GM12878 (cell line): ENCODE results near the gene AKTIP. TPM values are rescaled to one million over a fixed set of nuclear protein-coding genes. Genes with fewer than 3 reads are reported as not detected.

Source experiments
- ASH2L ChIP-seq: fragments of 300-600, 200-600 bp; sonication (generic); IDR thresholded peaks from 2 replicates; pipeline ENCODE4 v1.6.1; 2017; ENCODE audit warnings: low read depth, mild to moderate bottlenecking, borderline replicate concordance
- BHLHE40 ChIP-seq, 2 experiments: fragments of 450-650 bp in 1 of 2; IDR thresholded peaks; 2 replicates each; pipeline ENCODE4 v1.6.1; 2011 to 2017; ENCODE audit warnings: low read depth in 2 of 2, borderline replicate concordance in 1 of 2, improper control_type of control experiment in 1 of 2, low read length in 1 of 2, mild to moderate bottlenecking in 1 of 2
- BMI1 ChIP-seq: fragments of 450-650 bp; IDR thresholded peaks from 2 replicates; pipeline ENCODE4 v1.6.1; 2016; ENCODE audit warnings: mild to moderate bottlenecking, moderate library complexity, borderline replicate concordance
- CHD4 ChIP-seq: fragments of 200-600 bp; sonication (generic); IDR thresholded peaks from 2 replicates; pipeline ENCODE4 v1.6.1; 2016; ENCODE audit warnings: mild to moderate bottlenecking
- CREM ChIP-seq: IDR thresholded peaks from 2 replicates; pipeline ENCODE4 v1.6.1; 2014; ENCODE audit warnings: antibody characterized with exemption, low read depth
- CTCF ChIP-seq, 3 experiments: IDR thresholded peaks in 2 of 3; conservative IDR thresholded peaks in 1 of 3; 2 replicates each; pipeline ENCODE4 v1.5.1; 2011; ENCODE audit warnings: low read depth in 3 of 3, low read length in 3 of 3, mild to moderate bottlenecking in 3 of 3, control low read depth in 2 of 3, moderate library complexity in 2 of 3, inconsistent platforms in 1 of 3, mixed read lengths in 1 of 3; ENCODE audit not compliant: control insufficient read depth in 2 of 3, insufficient read depth in 1 of 3; ENCODE audit errors: extremely low read depth in 1 of 3
- E4F1 ChIP-seq: fragments of 450-650 bp; IDR thresholded peaks from 2 replicates; pipeline ENCODE4 v1.6.1; 2018; ENCODE audit warnings: borderline replicate concordance, mild to moderate bottlenecking; ENCODE audit not compliant: partially characterized antibody
- EP300 ChIP-seq, 2 experiments: fragments of 150-350 bp in 1 of 2; IDR thresholded peaks; 2 replicates each; pipeline ENCODE4 v1.6.1; 2011 to 2012; ENCODE audit warnings: low read depth in 2 of 2, low read length in 2 of 2, borderline replicate concordance in 1 of 2, improper control_type of control experiment in 1 of 2, inconsistent platforms in 1 of 2; ENCODE audit not compliant: control insufficient read depth in 1 of 2
- FOXM1 ChIP-seq: IDR thresholded peaks from 2 replicates; pipeline ENCODE4 v1.6.1; 2012; ENCODE audit warnings: low read depth, mild to moderate bottlenecking, inconsistent platforms, low read length, moderate library complexity
- IKZF2 ChIP-seq, 2 experiments: fragments of 450-650 bp; IDR thresholded peaks; 2 replicates each; pipeline ENCODE4 v1.6.1; 2017; ENCODE audit warnings: mild to moderate bottlenecking in 2 of 2, moderate library complexity in 2 of 2
- IRF3 ChIP-seq: fragments of 450-650 bp; IDR thresholded peaks from 2 replicates; pipeline ENCODE4 v1.6.1; 2014; ENCODE audit warnings: mild to moderate bottlenecking
- MLLT1 ChIP-seq: fragments of 450-650 bp; IDR thresholded peaks from 2 replicates; pipeline ENCODE4 v1.6.1; 2016; ENCODE audit warnings: mild to moderate bottlenecking
- MTA2 ChIP-seq: fragments of 450-650 bp; IDR thresholded peaks from 2 replicates; pipeline ENCODE4 v1.6.1; 2016; ENCODE audit warnings: low read depth, mild to moderate bottlenecking, moderate library complexity
- MTA3 ChIP-seq: IDR thresholded peaks from 2 replicates; pipeline ENCODE4 v1.6.1; 2012; ENCODE audit warnings: low read length, inconsistent platforms, borderline replicate concordance
- NFXL1 ChIP-seq: fragments of 450-650 bp; IDR thresholded peaks from 2 replicates; pipeline ENCODE4 v1.6.1; 2017; ENCODE audit warnings: antibody characterized with exemption, mild to moderate bottlenecking, borderline replicate concordance
- NR2C2 ChIP-seq: IDR thresholded peaks from 2 replicates; pipeline ENCODE4 v1.6.1; 2011; ENCODE audit warnings: borderline replicate concordance, low read depth; ENCODE audit not compliant: control insufficient read depth, insufficient read length
- SIX5 ChIP-seq: IDR thresholded peaks from 2 replicates; pipeline ENCODE4 v1.6.1; 2011; ENCODE audit warnings: mild to moderate bottlenecking, low read depth, low read length, moderate library complexity; ENCODE audit not compliant: severe bottlenecking
- SKIL ChIP-seq: fragments of 450-650 bp; IDR thresholded peaks from 2 replicates; pipeline ENCODE4 v1.6.1; 2017; ENCODE audit warnings: mild to moderate bottlenecking, low read depth, inconsistent platforms; ENCODE audit not compliant: poor library complexity, severe bottlenecking
- SMARCA5 ChIP-seq: fragments of 450-650 bp; IDR thresholded peaks from 2 replicates; pipeline ENCODE4 v1.6.1; 2017; ENCODE audit warnings: mild to moderate bottlenecking
- YY1 ChIP-seq: IDR thresholded peaks from 2 replicates; pipeline ENCODE4 v1.6.1; 2011; ENCODE audit warnings: low read depth, mild to moderate bottlenecking, low read length
- ZBED1 ChIP-seq: IDR thresholded peaks from 2 replicates; pipeline ENCODE4 v1.6.1; 2016; ENCODE audit warnings: borderline replicate concordance
- polyA plus RNA-seq, 11 experiments: library from polyadenylated mRNA; depleted of rRNA in 4 of 11; unstranded in 6 of 11; stranded (reverse) in 5 of 11; fragments of >200 nt; fragmentation: Nextera tagmentation in 4 of 11; fragmentation: Illumina TruSeq in 1 of 11; extraction: Ambion mirVana in 4 of 11; extraction: Trizol in 1 of 11; gene quantifications; 1 replicate in 1 of 11; 2 replicates in 10 of 11; pipeline versions ENCODE4 v1.2.1 to v1.2.3, GENCODE V29; 2011 to 2016; ENCODE audit warnings: inconsistent platforms in 2 of 11, missing spikeins in 2 of 11, low read depth in 1 of 11
- total RNA-seq, 4 experiments: library from RNA; depleted of rRNA in 3 of 4; stranded (reverse); fragments of >200 nt in 3 of 4; fragmentation: Illumina TruSeq in 1 of 4; extraction: Trizol in 1 of 4; gene quantifications; 2 replicates each; pipeline versions ENCODE4 v1.2.1 to v1.2.3, GENCODE V29; 2013 to 2021

AKTIP gene
- total and polyA plus RNA-seq, 10 of the 15 experiments (the other 5 are each of a cell fraction or from before 2014, with no cell fraction given) = 11.4 to 22.9 (median 13.6) TPM

GRCh38 chr16:53503270-53503923, 388 bp upstream of the AKTIP start (continued):
- TF ChIP-seq NR2C2 (no peak), CHD4 (no peak), CREM (peak; percentile 93), YY1 (peak; percentile 75), MTA3 (no peak), IKZF2 (IDR thresholded peaks at IDR 0.05) (no peak; a peak in 1 of 4 replicates), E4F1 (no peak), FOXM1 (no peak), SIX5 (no peak), CTCF (IDR thresholded peaks at IDR 0.05 in 2 of 3, conservative IDR thresholded peaks at IDR 0.05 in 1 of 3; ENCODE audit: control insufficient read depth in 2 of 3, extremely low read depth in 1 of 3, insufficient read depth in 1 of 3, low read depth in 3 of 3, low read length in 3 of 3) (no peak), MLLT1 (no peak), ZBED1 (no peak), BMI1 (no peak), SKIL (no peak), ASH2L (no peak), MTA2 (no peak), NFXL1 (no peak), SMARCA5 (peak; percentile 73), EP300 (IDR thresholded peaks at IDR 0.05; ENCODE audit: borderline replicate concordance in 1 of 2, control insufficient read depth in 1 of 2, low read depth in 2 of 2, low read length in 2 of 2) (no peak), BHLHE40 (IDR thresholded peaks at IDR 0.05; ENCODE audit: borderline replicate concordance in 1 of 2, low read depth in 2 of 2, low read length in 1 of 2) (no peak; a peak in 2 of 4 replicates), IRF3 (peak; percentile 91)
